Activated T-cell treated with anti-CD3 and anti-CD28 coated beads for 24 hours (primary cell): ENCODE data around the gene CAMKK1.
A peak's percentile ranks its signal among the peaks of the same experiment; 100 is the strongest.

Experiments
- DNase-seq: peaks from one replicate; pipeline ENCODE4 v3.0.0-alpha.2; 2020; ENCODE audit warnings: low read depth

The CAMKK1 gene

DNA sequence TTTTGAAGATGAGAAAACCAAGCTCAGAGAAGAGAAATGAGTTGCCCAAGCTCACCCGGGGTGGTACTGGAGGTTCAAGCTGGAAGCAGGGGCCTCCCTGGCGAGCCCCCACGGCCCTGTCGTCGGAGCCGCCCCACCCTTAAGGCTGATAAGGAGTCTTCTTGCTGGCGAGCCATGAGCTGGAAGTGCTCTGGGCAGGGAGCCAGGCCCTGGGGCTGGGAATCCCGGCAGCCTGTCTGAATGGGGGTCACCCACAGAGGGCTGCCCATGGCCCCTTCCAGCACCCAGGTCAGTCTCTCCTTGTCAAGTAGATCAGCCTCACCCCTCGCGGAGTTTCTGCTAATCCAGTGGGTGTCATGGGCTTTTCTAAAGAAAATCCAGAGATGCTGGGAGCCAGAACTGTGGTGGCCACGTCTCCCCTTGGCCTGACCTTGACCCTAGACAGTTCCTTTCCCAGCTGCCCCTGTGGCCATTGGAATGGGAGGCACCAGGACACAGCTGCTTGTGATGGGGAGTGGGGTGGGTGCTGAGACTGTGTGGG is 24.6 kb upstream of the CAMKK1 start:
- no peak for DNase-seq

DNA sequence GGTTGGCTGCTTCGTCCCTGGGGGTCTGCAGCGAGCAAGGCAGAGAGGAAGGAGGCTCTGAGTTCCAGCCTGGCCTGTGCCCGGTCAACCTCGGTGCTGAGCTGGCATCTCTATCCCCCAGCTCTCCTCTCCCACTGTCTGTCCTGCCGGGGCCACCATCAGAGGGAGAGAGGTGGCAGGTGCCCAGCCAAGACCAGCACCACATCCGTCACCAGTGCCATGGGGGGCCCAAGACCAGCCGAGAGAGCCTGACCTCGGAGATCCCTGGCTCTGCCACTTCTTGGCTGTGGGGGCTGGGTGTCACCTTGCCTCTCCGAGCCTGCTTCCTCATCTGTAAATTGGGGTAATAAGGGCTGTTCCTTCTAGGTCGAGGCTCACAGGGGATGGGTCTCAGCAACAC is 24.0 kb upstream of the CAMKK1 start:
- DNase-seq, result no peak

DNA sequence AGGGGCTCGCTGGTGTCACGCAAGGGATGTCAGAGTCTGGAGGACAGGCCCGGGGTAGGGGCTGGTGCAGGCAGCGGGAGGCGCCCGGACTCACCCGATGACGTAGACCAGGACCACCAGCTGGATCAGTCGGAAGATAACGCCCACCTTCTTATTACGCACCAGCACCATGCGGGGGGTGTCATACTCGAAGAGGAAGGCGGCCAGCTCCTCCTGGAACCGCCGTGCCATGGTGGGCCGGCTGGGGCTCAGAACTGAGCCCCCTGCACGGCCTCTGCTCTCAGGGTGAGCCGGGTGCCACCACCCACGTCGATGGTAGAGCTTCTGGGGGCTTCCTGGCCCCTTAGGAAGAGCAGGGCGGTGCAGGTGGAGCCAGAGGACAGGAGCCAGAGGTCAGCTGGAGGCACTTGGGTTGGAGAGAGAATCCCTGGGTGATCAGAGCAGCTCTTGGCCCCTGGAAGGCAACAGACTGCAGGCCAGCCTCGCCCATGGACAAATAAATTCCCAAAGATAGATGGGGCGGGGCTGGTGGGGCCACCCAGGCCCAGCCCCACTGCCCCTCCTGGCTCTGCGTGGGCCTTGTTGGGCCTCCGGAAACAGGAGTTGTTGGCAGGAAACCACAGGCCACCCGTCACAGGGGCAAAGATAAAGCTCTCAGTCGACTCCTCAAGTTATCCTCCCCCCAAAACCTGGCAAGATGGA is 23.3 kb upstream of the CAMKK1 start, which contains the start of gene P2RX1:
P2RX1 (minus strand) TSS at position 471 of the 702 bp plus-strand sequence; CDS start at position 231, 240 bp downstream.
- DNase-seq, result no peak

DNA sequence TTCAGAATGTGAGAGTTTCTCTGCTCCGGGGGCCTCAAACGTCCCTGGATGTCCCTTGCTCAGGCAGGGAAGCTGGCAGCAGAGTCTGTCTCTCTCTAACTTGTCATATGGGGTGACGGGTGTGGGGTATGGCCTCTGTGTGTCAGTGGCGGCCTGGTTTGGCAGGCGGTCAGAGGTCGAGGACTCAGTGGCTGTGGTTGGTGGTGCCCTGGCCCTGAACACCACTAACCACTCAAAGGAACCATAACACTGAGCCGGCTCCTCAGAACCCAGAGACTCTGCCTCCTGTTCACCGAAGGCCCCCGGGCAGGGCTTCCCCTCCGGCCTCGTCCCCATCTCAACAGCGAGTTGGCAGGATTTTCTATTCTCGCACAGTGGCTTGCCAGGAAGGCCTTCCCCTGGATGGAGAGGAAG is 22.7 kb upstream of the CAMKK1 start:
- no peak for DNase-seq

DNA sequence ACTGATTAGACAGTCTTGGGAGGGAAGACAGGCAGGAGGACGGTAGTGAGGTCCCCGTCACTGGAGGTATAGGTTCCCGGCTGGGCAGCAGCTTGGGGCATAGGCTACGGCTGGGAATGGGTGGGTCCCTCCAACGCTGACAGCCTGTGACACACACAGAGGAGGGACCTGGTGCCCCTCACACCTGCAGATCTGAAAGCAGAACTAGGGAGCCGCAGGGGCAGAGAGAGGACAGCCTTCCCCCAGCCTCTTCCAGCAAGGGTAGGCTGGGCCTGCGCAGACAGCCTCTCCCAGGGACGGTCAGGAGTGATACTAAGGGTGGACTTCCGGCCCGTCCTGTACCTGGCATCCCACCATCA is 21.4 kb upstream of the CAMKK1 start:
- DNase-seq, result no peak

DNA sequence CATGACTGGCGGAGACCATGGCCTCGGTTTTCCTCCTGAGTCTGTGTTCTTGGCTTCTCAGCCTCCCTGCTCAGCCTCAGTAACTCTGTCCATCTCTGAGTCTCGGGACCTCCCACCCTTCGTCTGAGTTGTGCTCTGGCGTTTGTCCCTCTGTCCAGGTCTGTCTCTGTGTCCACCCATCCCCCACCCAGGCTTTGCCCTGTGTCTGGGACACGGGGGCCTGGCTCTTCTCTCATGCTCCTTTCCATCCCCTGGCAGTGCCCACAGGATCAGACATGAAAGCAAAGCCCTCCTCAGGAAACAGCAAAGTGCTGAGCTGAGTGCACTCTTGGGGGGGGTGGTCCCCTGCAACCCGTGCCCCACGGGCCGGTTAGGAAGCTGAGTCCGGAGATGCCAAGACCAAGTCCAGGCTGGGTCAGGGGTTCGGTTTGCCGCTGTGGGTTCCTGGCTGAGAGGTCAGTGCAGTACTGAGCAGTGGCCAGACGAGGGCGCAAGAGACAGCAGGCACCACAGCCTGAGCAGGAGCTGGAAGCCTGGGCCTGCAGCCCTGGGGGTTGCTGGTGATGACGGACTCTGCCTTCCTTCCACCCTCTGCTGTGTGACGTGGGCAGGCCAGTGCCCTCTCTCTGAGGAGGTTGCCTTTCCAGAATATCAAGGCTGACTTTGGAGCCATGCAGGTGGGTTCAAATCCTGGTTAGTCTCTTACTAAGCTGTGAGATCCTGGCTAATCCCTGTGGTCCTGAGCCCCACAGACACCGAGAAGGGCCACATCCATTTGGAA is 20.9 kb upstream of the CAMKK1 start:
- peak; percentile 71 for DNase-seq

DNA sequence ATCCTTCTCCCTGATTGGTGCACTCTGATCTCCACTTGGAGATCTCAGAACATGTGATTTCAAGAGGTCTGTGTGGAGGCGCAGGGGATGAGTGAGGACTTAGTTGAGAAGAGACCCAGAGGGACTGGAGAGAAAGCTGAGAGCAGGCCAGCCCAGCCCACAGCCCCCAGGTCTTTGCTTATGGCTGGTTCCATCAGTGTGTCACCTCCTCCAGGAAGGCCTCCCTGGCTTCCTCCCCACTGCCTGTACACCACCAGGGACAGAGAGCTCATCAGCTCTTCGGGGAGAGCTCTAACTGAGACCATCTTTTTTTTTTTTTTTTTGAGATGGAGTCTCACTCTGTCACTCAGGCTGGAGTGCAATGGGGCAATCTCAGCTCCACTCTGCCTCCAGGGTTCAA is 20.0 kb upstream of the CAMKK1 start:
- no peak for DNase-seq

DNA sequence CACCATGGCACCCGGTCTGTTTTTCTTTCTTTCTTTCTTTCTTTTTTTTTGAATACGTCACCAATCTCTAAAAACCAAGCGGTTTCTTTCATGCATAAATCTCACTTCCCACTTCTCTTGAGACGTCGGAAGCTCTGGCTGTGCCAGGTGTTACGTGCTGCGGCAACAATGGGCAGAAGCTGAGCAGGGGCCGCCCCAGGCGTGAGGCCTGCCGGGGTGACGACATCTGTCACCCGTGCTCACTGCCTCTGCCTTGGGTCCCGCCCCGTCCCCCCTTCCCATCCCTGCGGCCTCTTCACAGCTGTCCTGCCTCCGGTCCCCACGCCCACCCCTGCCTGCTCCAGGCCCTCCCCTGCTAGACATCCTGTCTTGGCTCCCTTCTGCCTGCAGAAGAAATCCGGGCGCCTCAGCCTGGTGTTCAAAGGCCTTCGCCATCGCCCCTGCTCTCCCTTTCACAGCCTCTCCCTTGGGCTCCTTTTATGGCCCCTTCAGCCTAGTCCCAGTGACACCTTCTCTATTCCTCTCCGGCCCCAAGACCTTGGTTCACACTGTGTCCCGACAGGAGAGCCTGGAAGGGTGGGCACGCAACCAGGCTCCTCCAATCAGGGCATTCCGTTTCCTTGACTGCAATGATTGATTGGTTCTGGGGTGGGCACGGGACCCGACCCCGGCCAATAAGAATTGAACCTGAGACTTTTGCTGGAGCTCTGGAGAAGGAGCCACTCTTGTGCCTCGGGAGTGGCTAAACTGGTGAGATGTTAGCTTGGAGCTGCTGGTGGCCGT is 18.6 kb upstream of the CAMKK1 start:
- DNase-seq, result peak; percentile 45

DNA sequence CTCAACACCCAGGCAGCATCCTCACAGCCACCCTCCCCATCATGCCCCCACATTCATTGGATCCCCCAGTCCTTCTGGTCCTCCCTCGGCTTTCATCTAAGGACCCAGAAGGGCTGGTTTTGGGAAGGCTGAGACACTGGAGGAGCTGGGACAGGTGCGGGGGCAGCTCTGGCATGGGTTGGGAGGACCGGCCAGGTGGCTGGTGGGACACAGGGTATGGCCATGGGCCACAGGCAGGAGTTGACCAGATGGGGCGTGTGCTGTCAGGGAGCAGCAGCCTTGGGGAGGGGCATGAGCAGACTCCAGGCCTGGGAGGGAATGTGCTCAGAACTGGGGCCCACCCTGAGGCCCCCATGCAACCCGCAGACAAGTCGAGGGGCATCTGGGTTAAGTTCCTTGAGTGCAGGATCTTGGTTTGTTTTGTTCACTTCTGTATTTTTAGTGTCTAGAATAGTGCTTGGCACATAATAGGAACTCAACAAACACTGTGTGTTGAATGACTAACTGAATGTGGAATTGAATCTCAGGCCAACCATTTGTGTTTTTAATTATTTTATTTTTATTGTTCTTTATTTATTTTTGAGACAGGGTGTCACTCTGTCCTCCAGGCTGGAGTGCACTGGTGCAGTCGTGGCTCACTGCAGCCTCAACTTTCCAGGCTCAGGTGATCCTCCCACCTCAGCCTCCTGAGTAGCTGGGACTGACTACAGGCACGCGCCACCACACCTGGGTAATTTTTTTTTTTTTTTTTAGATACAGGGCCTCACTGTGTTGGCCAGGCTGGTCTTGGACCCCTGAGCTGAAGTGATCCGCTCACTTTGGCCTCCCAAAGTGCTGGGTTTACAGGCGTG is 17.8 kb upstream of the CAMKK1 start:
- DNase-seq, result no peak

DNA sequence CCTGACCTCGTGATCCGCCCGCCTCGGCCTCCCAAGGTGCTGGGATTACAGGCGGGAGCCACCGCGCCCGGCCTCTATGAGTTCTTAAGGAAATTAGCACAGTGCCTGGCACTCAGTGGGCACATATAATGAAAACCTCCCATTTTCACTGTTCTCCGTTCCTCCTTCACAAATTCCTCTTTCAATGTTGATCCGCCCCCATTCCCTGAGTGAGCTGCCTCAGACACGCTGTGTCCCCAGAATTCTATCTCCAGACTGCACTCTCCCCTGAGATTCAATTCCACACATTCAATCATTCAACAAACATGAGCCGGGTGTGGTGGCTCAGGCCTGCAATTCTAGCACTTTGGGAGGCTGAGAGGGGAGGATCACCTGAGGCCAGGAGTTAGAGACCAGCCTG is 16.4 kb upstream of the CAMKK1 start:
- no peak for DNase-seq

DNA sequence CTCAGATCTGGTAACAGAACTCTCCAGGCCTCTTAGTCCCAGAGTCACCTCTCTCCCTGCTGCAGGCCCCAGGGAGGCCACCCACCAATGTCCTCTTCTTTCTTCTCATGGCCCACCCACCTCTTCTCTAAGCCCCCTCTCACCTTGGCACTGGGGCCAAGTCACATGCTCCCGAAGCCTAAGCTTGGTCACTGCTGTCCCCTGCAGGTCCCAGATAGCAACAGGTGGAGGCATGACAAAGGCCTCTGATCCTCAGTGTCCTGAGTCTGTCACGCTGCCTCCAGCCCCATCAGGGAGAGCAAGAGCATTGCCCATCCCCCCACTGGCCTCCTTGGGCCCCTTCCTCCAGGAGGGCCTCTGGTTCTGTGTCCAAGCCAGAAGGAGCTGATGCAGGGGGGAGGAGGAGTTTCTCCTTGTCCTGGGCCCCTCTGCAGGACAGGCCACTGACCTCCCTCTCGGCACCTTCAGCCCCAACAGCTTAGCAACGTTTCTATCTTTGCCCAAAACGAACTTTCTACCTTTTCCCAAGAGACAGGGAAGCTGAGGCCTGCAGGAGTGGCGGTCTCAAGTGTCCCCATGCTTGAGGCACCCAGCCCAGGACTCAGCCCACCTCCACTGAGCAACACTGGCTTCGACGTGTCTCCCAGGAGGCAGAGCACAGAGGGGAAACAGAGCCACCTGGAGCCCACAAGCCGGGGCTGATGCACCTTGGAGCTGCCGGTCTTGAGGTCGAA is 14.8 kb upstream of the CAMKK1 start:
- no peak for DNase-seq

DNA sequence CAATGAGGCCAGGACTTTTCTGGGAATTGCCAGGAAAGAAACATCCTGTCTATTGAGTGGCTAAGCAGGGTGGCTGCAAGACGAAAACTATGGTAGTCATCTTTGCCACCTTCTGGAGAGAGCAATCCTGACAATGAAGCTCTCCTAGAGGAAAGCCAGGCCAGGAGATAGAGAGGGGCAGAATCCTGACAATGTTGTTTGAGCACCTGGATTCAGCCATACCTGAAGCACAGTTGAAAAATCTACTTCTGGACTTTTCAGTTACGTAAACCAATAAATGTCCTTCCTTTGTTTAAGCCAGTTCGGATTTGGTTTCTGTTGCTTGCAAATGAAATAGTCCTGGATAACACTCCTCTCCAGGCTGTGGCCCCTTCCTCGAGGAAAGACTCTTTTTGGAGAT is 14.0 kb upstream of the CAMKK1 start:
- no peak for DNase-seq

DNA sequence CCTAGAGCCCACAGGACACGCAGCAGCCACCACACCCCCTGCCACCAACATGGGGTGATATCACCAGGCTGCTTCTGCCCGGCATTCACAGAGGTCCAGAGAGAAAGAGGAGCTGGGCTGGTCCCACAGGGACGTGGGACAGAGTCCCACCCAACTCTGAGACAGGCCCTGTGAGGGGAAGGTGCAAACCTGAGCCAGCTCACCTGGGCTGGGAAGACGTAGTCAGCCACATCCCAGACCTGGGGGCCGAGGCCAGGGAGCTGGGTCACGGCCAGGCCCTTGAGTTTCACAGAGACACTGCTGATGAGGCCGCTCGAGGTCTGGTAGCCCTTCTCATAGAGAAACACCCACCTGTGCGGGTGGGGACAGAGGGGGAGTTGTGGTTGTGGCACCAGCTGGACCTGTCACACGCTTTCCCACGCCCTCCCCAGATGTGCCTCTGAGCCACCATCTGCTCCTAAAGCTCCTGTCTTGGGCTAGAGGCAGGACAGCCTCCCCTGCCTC is 12.2 kb upstream of the CAMKK1 start:
- no peak for DNase-seq

DNA sequence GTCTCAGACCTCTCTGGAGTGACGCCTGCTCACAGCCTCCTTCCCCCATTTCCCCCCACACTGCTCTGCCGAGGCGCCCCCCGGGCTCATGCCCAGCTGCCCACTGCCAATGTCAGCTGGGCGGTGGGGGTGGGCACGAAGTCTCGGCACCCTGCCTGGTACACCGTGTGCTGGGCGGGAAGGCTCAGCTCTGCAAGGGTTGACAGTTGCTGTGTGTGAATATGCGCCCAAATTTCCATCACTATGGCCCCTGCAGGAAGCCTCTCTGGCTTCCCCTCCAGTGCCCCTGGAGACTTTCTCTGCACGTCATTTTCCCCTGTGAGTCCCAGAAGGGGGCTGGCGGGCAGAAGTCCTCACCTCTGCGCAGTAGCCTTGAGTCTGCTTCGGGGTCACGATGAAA is 11.6 kb upstream of the CAMKK1 start:
- no peak for DNase-seq

DNA sequence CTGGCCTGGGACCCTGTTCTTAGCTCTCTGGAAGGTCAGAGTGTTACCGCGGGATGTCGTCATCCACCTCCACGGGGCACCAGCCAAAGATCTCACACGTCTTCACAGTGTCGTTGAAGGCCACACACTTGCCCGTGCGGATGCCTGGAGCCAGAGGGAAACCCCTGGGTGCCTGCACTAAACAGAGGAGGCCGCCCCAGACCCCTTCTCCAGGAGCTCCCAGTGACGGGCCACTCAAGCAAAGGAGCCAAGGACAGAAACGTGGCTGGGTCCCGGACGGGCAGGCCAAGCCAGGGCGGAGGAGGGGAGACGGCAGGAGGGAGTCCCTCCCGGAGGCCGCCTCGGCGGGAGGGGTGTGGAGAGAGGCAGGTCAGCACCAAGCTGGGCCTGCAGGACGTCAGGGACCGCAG is 11.0 kb upstream of the CAMKK1 start:
- no peak for DNase-seq

DNA sequence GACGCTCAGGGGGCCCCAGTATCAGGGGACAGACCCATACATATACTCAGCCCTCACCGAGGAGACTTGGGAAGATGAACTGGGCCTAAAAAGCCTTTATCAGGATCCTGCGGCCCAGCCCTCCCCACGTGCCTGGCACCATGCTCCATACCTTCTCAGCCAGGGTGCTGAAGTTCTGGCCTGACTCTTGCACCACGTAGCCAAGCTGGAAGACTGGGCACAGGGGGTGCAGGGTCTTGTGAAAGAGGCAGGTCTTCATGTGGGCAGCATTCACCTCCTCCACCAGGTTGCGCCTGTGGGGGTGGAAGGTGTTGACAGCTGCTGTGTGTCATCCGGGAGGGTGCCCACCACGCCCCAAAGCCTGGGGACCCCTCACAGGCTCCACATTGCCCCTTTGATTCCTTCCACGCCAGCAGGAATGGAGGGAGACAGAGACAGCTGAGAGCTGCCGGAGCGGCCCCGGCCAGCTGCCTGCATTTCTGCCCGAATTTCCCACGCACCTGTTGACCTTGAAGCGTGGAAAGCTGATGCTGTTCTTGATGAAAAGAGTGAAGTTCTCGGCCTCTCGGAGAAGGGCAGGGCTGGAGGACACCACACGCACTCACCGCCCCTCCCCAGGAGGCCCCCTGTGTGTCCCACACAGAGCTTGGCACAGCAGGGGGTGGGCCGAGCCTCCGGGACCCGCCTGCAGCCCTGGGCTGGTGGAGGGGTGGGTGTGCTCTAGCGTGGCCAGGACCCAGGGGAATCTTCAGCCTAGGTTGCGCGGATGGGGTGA is 10.4 kb upstream of the CAMKK1 start:
- no peak for DNase-seq

DNA sequence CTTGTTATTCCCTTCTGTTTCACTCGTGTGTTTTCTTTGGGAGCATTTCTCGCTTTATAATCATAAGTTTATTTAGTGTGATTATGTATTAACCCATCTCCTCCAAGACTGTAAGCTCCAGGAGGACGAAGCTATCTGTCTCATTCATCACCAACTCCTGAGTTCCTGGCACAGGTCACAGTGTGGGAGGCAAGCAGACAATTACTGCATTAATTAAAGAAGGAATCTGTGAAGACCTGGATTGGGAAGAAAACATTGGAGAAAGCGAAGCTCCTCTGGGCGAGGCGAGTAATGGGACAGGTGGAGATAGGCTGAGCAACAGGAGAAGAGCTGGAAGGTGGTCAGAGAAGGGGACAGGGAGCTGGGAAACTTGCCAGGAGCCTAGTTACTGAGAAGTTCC is 7.8 kb upstream of the CAMKK1 start:
- no peak for DNase-seq

DNA sequence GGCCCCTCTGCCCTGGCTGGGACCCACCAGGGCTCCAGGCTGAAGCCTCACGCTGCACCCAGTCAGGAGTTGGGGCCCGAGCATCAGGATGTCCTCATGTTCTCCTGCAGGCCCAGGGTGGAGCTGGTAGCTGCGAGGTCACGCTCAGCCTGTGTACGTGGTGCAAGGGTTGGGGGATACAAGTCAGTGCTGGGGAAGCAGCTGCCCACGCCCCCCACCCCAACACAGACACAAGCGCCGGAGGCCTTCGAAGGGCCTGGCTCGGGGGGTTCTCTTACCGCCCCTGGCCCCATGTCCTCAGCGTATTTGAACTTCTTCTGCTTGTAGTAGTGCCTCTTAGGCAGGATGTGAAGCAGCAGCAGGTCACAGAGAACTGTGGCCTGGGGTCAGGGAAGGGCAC is 4.9 kb upstream of the CAMKK1 start:
- no peak for DNase-seq

DNA sequence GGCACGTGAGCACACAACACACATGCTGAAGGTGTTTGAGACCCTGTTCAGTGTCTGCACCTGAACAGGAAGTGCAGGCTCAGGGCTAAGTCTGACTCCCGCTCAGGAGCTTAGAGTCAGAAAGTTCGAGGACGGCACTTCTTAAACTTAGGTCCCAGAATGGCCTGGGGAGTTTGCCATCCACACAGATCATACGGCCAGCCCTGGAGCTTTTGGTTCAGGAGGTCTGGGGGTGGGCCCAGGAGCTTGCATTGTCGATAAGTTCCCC is 4.0 kb upstream of the CAMKK1 start:
- no peak for DNase-seq
